NCI-H2196 (cell line): ENCODE measurements around the gene ACTA2.
"Not testable (repeated sequence)": the region's sequence is repeated elsewhere in the genome, so short reads cannot be mapped to it uniquely, and the experiment has no call there.

Experiments used
- DNase-seq: peaks from one replicate; lab custom pipeline; 2025; ENCODE audit not compliant: unreplicated experiment; lab: John Stamatoyannopoulos, UW

ACTA2 gene

DNA sequence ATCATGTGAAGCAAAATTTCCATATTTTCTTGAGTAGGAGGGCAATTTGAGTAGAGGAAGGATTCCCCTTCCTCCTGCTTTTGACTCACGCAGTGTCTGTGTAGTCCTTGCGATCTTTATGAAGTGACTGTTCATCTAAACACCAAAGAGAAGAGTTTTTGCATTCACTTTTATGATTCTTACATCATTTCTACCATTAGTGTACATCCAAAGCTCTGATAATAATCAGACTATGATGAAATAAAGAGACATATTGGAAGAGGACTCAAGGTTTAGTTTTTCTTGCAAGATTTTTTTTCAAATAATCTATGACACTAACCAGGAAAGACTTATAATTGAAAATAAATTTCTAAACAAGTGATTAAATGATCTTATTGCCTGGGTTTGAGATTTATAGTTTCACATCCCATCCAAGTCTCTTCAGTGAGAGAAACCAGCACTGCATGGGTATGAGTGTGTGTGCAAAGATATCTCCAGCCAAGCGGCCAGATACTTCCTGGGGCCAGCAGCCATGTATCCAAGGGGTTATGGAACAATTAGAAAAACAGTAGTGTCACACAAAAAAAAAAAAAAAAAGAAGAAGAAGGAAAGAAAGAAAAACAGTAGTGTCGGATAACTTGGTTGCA lies 2.0 kb upstream of the ACTA2 start:
- no peak for DNase-seq

DNA sequence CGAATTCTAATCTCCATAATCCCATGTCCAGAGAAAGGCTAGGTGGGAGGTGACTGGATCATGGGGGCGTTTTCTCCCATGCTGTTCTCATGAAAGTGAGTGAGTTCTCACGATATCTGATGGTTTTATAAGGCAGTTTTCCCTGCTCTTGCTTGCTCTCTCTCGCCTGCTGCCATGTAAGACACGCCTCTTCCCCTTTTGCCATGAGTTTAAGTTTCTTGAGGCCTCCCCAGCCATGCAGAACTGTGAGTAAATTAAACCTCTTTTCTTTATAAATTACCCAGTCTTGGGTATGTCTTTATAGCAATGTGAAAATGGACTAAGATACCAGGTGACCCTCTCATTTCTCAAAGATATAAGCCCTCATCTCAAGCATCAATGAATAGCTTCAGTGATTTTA lies 1.1 kb upstream of the ACTA2 start:
- no peak for DNase-seq

DNA sequence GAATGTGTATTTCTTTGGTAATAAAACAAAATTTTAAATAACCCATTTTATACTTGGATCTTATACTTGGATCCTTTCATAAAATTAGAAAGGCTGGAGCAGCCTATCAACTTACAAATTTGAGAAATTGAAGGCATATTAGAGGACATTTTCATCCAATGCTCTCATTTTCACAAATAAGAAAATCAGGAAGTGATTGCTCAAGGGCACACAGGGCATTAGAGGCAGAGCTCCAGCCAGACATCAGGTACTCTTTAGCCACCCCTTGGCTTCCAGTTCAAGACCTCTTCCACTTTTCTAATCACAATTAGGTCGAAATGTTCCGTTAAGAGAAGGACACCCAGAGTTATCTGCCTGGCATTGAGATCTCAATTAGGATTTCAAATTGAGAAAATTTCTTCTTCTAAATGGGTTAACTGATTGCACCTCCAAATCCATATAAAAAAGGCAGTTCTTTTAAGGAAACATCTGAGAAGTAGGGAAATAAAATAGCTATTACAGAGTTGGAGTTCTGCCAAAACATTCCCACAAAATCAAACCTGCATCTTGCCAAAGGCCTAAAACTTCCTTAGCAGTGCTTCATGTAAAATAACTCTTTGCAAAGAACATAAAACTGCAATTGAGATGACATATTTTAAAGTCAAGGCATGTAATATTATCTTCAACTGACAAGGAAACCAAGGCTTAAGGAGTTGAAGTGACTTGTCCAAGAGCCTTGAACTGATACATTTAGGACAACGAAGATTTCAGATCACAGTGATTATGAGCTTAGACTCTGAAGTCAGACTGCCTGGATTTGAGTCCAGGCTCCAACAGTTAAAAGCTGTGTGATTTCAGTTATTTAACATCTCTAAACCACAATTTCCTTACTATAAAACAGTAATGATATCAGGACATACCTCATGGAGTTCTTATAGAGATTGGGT lies 2.4 kb downstream of the ACTA2 start:
- no peak for DNase-seq

DNA sequence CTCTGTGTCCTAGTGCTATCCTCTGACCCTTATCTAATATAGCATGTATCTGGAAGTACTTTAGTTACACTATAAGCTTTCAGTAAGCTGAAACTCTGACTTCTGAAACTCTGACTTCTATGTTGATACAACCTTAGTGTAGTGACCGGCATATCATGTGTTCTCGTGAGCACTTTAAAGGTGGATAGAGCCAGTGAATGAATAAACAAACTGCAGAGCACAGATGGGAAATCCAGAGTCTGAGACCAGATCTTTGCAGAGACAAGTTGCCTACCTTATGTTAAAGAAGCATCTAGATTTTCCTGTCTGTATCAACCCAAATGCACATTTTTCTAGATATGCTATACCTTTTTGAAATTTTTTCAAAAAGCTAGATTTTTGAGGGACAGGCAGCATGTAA lies 3.5 kb downstream of the ACTA2 start:
- no peak for DNase-seq

DNA sequence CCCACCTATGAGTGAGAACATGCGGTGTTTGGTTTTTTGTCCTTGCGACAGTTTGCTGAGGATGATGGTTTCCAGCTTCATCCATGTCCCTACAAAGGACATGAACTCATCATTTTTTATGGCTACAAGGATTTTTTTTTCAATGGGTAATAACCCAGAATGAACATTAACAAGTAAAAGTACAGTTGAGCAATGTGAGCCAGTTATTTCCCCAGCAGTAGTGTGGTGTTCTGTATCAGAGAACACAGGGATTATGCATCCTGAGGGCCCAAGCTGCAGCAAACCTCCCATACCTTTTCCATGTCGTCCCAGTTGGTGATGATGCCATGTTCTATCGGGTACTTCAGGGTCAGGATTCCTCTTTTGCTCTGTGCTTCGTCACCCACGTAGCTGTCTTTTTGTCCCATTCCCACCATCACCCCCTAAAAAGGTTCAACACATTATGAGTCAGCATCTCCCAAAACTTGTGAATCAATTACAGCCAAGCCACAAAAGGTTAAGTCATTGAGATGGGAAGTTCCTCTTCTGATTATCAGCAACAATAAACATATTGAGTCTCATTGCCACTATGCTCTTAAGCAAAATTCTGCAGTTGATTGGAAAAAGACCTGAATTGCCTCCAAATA lies 5.5 kb downstream of the ACTA2 start:
- DNase-seq, result no peak

DNA sequence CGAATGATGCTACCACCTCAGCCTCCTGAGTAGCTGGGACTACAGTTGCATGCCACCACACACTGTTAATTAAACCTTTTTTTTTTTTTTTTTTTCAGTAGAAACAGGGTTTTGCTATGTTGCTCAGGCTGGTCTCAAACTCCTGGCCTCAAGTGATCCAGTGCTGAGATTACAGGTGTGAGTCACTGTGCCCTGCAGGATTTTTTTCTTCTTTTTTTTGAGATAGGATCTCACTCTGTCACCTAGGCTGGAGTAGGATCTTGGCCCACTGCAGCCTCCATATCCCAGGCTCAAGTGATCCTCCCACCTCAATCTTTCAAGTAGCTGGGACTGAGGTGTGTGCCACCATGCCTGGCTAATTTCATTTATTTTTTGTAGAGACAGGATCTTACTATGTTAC lies 6.4 kb downstream of the ACTA2 start:
- no peak for DNase-seq

DNA sequence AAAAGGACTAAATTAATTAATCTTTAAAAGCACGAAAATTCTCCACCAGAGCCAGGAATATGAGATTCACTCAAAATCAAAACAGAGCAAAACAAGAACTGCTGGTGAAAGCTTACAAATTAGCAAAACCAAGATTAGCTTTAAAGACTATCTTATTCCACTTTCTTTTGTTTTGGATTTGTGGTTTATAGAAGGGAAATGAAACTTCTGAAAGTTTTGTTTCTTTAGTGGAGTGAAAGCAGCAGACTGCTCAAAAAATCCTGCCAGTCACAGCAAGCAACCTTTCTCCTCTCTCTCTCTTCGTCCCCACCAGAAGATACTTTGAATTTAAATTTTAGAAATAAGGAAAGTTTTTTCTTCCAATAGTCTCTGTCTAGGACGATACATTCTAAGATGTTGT lies 7.8 kb downstream of the ACTA2 start:
- DNase-seq, result no peak

DNA sequence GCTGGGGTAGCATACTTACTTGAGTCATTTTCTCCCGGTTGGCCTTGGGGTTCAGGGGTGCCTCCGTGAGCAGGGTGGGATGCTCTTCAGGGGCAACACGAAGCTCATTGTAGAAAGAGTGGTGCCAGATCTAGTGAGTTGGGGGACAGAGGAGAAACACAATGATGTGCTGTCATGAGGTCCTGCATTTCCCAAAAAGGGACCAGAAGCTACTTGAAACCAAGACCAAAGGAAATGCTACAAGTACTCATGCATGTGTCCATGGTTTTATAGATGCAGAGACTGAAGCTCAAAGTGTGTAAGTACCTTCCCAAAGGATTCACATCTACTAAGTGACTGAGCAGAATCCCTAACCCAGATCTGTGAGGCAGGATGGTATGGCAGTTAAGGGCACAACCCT lies 8.8 kb downstream of the ACTA2 start:
- no peak for DNase-seq

DNA sequence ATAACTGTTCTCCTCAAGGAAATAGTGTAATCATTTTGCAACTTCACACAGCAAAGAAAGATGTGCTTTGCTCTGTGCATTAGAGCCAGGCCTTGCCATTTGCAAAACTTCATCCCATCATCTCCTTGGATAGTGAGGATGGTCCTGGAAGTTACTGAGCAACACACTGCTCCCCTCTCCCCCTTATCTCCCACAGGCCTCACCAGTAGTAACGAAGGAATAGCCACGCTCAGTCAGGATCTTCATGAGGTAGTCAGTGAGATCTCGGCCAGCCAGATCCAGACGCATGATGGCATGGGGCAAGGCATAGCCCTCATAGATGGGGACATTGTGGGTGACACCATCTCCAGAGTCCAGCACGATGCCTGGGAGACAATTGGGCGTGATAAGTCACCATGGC lies 11.5 kb downstream of the ACTA2 start:
- DNase-seq, result no peak

DNA sequence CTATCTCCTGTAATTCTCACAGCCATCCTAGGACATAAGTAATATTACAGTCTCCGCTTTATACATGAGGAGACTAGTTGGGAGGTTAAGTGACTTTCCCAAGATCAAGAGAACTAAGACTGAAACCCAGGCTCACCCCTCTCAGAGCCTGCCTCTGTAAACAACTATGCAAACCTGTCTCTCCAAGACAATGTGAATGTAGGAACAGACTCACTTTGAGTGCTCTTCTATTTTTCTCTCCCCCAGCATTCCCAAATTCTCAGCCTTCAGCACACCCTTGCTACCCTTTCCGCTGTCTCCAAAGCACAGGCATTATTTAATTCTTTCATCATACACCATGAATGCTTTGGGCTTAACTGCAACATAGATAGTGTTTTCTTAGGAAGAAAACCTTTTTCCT lies 13.6 kb downstream of the ACTA2 start:
- no peak for DNase-seq

DNA sequence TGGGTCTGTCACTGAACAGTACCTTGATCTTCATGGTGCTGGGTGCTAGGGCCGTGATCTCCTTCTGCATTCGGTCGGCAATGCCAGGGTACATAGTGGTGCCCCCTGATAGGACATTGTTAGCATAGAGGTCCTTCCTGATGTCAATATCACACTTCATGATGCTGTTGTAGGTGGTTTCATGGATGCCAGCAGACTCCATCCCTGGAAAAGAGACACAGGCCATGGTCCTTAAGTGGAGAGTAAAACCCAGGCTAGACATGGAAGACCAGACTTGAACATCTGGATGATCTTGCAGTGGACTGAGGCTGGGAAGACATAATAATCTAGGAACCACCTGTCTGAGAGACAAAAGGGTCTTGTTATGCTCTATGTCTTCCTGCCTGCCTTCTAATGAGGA lies 14.5 kb downstream of the ACTA2 start:
- no peak for DNase-seq

DNA sequence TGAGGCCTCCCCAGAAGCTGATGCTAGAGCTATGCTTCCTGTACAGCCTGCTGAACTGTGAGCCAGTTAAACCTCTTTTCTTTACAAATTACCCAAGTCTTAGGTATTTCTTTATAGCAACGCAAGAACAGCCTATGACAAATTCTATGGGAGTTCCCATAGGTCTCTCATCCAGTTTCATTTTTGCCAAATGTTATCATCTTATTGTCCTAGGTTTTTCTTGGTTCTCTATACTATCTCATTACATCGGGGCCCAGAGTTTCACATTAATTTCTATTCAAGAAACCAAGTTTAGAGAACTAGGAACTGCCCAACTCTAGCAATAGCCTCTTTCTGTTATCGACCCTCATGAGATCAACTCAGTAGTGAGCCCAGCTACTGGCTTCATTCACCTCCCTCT lies 15.9 kb downstream of the ACTA2 start:
- no peak for DNase-seq

DNA sequence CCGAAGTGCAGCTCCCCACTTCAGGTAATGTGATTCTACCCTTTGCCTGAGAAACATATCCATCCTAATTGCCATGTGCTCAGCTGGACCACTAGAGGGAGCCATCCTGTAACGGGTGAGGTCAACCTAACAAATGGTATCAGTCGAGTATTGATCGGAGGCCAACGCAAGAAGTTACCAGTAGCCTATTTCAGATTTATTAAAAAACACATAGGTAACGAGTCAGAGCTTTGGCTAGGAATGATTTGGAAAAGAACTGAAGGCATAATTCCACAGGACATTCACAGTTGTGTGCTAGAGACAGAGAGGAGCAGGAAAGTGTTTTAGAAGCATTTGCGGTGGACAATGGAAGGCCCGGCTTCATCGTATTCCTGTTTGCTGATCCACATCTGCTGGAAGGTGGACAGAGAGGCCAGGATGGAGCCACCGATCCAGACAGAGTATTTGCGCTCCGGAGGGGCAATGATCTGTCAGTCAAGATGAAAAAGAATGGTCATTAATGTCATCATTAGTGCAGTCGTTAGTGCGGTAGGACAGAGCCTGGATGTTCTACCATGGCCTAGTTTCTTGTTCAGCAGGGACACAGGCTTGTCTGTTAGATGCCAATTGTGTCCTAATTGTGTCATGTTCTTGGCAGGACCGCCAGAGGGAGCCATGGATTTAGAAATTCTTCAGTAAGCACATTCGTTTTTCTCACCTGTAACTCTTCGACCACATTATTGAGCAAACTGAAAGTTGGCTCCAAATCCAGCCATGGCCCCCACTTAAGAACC lies 17.5 kb downstream of the ACTA2 start:
- peak; percentile 55 for DNase-seq

DNA sequence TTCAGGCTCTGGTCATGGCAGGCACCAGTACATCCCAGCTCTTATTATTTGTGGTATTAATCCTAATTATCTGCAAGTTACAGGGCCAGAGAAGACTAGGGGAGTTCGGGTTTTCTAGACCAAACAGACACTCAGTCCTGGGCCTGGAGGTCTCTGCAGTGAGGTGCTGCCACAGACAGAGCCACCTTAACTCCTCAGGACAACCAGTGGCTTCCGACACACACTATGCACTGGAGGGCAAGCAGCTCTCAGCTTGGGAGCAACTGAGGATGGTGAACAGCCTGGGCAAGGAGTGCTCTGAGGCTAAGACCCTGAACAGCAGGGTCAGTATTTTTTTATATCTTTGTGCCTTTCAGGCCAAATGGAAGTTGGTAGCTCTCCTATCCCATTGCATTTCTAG lies 19.0 kb downstream of the ACTA2 start:
- no peak for DNase-seq

DNA sequence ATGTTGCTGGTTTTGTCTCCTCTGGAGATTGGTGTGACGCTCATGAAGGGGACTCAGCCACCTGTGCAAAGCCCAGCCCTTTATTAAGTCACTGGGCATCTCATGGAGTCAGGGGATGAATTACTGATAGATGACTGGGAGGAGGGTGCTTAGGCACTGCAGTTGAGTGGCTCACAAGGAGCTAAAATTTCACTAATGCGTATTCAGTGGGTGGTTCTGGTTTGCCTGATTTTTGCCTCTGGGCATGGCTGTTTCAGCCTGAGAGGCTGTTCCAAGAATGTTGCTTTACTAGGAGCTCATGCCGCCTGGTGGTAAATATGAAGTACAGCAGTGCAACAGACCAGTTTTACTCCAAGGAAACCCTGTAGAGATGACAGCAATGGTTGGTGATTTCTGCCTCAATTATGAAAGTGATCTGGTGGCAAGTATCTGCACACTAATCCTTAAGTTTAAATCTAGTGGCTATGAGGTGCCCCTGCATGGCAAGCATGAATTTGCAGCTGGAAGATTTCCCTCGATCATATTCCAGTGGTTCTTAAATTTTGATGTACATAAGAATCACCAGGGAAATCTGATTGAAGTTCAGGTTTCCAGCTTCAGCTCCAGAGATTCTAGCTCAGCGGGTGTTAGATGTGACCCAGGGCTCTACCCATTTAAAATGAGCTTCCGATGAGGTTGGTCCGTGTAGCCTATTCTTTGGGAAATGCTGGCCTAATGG lies 19.9 kb downstream of the ACTA2 start:
- DNase-seq, result peak; percentile 68

DNA sequence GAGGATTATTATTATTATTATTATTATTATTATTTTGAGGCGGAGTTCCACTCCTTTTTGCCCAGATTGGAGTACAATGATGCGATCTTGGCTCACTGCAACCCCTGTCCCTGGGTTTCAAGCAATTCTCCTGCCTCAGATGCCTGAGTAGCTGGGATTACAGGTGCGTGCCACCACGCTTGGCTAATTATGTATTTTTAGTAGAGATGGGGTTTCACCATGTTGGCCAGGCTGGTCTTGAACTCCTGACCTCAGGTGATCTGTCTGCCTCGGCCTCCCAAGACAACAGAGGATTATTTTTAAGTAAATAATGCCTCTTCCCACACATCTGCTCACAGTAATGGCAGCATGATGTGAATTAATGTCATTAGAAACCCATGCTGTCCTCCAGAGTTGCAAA lies 20.5 kb downstream of the ACTA2 start:
- DNase-seq, result not testable (repeated sequence)

DNA sequence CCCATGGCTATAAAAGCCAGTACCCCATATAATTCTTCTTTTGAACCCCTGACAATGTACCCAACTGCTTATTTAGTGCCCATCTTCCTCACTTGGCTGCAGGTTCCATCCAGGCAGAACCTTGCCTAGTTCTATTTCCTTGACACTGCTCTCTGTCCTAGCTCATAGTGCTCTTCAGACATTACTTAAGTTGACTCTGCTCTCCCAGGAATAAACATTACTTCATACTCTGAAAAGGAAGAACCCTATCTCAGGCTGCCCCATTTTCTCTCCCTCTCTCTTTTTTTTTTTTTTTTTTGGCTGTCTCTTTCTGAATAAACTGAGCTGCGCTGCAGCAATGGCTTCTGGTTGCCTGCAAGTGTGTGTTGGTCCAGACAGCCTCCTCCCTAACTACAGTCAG lies 21.0 kb downstream of the ACTA2 start:
- no peak for DNase-seq

DNA sequence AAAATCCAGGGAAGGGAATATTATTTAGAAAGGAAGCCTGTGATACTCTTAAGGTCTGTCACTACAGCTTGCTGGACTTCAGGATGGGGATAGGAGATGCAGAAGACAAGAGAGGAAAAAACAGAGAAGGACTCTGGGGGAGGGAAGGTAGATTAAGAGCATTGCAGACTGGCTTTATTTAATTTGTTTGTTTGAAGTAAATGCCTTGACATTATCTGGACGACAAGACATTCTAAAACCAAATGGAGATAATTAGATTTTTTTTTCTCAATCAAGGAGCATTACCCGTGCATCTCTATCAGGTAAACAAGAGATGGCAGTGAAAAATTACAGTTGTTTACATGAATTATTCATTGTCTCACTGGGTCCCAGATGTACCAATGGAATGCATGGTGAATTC lies 24.3 kb downstream of the ACTA2 start:
- no peak for DNase-seq

DNA sequence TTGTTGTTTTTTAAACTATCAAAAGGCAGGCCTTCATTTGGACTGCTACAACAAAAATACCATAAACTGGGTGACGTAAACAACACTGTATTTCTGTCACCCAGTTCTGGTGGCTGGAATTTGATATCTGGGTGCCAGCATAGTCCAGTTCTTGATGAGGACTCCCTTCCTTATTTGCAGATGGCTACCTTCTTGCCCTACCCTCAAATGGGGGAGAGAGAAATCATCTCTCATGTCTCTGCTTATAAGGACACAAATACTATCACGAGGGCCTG lies 25.2 kb downstream of the ACTA2 start:
- no peak for DNase-seq

DNA sequence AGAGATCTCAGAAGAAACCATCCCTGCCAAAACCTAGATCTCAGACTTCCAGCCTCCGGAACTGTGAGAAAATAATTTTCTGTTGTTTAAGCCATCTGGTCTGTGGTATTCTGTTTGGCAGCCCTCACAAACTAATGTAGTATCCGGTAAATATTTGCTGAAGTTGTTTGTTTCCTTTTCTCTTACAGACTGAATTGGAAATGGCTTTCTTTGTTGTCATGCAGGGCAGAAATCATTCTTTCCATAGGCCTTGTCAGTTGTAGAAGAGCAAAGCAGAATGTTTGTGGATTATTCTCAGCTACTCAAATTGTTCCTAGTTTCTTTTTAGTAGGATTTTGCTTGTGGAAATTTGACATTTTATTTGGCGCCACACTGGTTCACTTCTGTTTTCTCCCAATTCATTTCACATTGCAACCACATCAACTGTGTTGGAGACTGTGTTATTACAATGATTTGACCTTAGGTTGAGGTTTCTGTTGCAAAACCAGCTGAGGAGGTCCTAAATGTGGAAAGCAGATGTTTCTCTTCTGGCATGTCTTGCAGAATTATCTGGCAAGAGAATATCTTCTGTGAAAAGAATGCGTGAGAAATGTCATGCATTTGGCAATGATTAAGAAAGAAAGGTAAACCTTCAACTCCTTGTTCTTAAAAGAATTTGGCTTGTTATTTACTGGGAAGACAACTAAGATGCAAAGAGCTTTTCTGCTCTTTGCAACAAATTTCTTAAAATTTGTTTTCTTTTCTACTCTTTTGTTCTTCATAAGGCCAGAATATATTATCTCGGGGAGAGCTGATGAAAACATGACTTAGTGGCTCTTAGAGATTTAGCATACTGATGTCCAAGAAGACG lies 25.8 kb downstream of the ACTA2 start:
- DNase-seq, result no peak
